ENCODE data around the gene SLC6A17.

DNA sequence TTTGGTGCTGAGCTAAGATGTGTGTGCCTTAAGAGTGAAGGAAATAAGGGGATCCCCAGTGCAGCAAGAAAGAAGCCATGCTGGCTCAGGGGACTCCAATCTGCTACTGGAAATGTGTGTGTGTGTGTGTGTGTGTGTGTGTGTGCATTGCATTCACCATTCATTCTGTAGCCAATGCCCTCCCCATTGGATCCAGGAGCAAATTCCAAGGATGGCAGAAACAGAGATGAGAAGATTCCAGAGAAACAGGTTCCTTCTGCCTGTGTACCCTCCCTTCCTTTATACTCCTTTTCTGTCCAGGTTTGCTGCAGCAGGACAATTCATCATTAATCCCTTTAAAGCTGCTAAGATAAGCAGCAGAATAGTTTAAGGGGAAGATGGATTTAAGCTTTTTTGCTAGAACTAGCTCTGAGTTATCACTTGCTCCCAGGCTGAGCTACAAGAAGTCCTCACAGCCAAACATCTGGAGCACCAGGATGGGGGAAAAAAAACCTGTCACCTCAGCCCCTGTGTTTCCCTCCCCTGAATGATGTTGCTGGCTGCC is 3.2 kb downstream of the SLC6A17 start:
- no peak for TF ChIP-seq GATA2 (IDR thresholded peaks at IDR 0.05; ENCODE audit: low read depth, low read length)
- TF ChIP-seq GATA3 (IDR thresholded peaks at IDR 0.05; ENCODE audit: low read depth, low read length), result no peak
